ENCODE measurements around the gene EMC9.

DNA sequence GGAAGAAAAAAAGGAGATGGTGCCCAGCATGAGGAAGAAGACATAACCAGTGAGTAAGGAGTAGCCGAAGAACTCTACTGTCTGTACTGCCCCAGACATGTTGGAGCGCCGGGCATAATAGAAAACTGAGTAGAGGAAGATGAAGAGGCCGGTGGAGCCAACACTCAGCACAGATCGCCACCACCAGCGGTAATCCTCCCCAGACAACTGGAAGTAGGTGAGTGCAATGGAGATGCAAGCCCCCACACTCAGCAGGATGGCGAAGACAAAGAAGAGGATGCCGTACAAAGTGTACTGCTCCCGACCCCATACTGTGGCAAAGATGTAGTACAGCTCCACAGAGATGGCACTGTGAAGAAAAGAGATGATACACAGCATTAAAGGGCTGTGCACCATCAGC lies 48.1 kb upstream of the EMC9 start:
- TF ChIP-seq POLR2AphosphoS5 (IDR thresholded peaks at IDR 0.05; ENCODE audit: low read depth, low read length): no peak
- TF ChIP-seq, protein P1, sequence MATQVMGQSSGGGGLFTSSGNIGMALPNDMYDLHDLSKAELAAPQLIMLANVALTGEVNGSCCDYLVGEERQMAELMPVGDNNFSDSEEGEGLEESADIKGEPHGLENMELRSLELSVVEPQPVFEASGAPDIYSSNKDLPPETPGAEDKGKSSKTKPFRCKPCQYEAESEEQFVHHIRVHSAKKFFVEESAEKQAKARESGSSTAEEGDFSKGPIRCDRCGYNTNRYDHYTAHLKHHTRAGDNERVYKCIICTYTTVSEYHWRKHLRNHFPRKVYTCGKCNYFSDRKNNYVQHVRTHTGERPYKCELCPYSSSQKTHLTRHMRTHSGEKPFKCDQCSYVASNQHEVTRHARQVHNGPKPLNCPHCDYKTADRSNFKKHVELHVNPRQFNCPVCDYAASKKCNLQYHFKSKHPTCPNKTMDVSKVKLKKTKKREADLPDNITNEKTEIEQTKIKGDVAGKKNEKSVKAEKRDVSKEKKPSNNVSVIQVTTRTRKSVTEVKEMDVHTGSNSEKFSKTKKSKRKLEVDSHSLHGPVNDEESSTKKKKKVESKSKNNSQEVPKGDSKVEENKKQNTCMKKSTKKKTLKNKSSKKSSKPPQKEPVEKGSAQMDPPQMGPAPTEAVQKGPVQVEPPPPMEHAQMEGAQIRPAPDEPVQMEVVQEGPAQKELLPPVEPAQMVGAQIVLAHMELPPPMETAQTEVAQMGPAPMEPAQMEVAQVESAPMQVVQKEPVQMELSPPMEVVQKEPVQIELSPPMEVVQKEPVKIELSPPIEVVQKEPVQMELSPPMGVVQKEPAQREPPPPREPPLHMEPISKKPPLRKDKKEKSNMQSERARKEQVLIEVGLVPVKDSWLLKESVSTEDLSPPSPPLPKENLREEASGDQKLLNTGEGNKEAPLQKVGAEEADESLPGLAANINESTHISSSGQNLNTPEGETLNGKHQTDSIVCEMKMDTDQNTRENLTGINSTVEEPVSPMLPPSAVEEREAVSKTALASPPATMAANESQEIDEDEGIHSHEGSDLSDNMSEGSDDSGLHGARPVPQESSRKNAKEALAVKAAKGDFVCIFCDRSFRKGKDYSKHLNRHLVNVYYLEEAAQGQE (IDR thresholded peaks at IDR 0.05; ENCODE audit: insufficient read depth in 1 of 2, low read depth in 2 of 2, low read length in 2 of 2): no peak

All from PFSK-1 (cell line).